Upper lobe of left lung (tissue), 6 donors: ENCODE results near the gene GOT2. TPM values are rescaled to one million over a fixed set of nuclear protein-coding genes. Genes with fewer than 3 reads are reported as not detected.
"Not testable (repeated sequence)": the region's sequence is repeated elsewhere in the genome, so short reads cannot be mapped to it uniquely, and the experiment has no call there.

Experiments used
- ATAC-seq, 2 donors: fragments of 200-7000 bp; cut with Tn5 transposase; one replicate each; pipeline ENCODE4 v1.9.1; 2022; ENCODE audit warnings: mild to moderate bottlenecking in 2 of 2, moderate library complexity in 2 of 2; ENCODE audit not compliant: low FRiP score in 2 of 2
- DNase-seq, 2 donors: peaks; one replicate each; pipeline ENCODE4 v3.0.0-alpha.2; 2019 to 2020
- H3K27ac ChIP-seq, 4 donors: fragments of 200-600 bp; sonication (generic); one replicate each; pipeline ENCODE4 v1.5.1; 2016 to 2019
- H3K27me3 ChIP-seq, 4 donors: fragments of 200-600 bp; sonication (generic); one replicate each; pipeline ENCODE4 v1.5.1; 2017 to 2019
- H3K36me3 ChIP-seq, 4 donors: fragments of 200-600 bp; sonication (generic); one replicate each; pipeline ENCODE4 v1.5.1; 2016 to 2019
- H3K4me1 ChIP-seq, 4 donors: fragments of 200-600 bp; sonication (generic); one replicate each; pipeline ENCODE4 v1.5.1; 2018 to 2019
- H3K4me3 ChIP-seq, 4 donors: fragments of 200-600 bp; sonication (generic); one replicate each; pipeline ENCODE4 v1.5.1; 2017 to 2019; ENCODE audit warnings: mild to moderate bottlenecking in 2 of 4, moderate library complexity in 1 of 4
- H3K9me3 ChIP-seq, 4 donors: fragments of 200-600 bp; sonication (generic); one replicate each; pipeline ENCODE4 v1.5.1; 2018 to 2019
- EP300 ChIP-seq, 4 donors: sonication (generic); formaldehyde crosslinking; IDR thresholded peaks; one replicate each; pipeline ENCODE4 v1.5.1; 2017; ENCODE audit warnings: antibody characterized with exemption in 4 of 4, control low read depth in 2 of 4
- POLR2A ChIP-seq, 4 donors: fragments of 450-650 bp; IDR thresholded peaks; one replicate each; pipeline ENCODE4 v1.5.1; 2016 to 2017; ENCODE audit warnings: antibody characterized with exemption in 4 of 4, mild to moderate bottlenecking in 2 of 4
- POLR2AphosphoS5 ChIP-seq, 2 donors: sonication (generic); formaldehyde crosslinking; IDR thresholded peaks; one replicate each; pipeline ENCODE4 v1.5.1; 2017; ENCODE audit warnings: antibody characterized with exemption in 2 of 2
- WGBS, 2 donors: methylation state at CpG; one replicate each; pipeline ENCODE4 v1.1.5; 2017 to 2018; 5-methylcytosine and 5-hydroxymethylcytosine counted together
- small RNA-seq, 4 donors: library from RNA; depleted of rRNA; stranded (forward); fragments of <200 nt; gene quantifications; one replicate each; pipeline ENCODE3, GENCODE V24; 2016
- total RNA-seq, 6 donors: library from RNA; depleted of rRNA in 4 of 6; stranded (reverse); fragments of >200 nt in 4 of 6; gene quantifications; one replicate each; pipeline versions ENCODE4 v1.1.0 to v1.2.1, GENCODE V29; 2016 to 2021
- TF ChIP-seq, protein P1 (sequence below), 6 experiments: fragments of 450-650 bp in 4 of 6; fragments of 200-600 bp in 2 of 6; sonication (generic) in 2 of 6; IDR thresholded peaks; one replicate each; pipeline ENCODE4 v1.5.1; 2016 to 2019; ENCODE audit warnings: antibody characterized with exemption in 6 of 6
- donor health status: DM: no; HTN: no; CAD: no; lungs with moderate emphysema.
- donor health status: DM: no; HTN: yes; CAD: no; lungs with severe emphysema.

GOT2 gene
- total RNA-seq, 6 donors from 2014 or later: 28.4 to 52.9 (median 47.2) TPM

DNA sequence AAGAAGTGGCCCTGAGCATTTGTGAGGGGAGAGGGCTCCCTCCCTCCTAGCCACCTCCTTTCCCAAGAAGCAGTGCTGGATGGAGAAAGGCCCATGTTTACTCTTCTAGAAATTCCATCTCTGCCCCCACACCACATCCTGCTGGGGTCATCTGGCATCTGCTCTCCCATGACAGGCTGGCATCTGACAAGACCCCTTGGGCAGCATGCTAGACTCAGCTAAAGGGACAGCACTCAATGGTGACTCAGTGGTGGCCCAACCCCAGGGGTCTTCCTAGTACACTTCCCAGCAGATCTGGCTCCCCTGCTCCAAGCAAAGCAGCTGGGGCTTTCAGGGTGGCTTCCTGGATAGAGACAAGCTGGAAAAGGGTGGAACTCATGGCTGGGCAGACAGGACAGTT lies 63.9 kb downstream of the GOT2 start:
- Histone ChIP-seq H3K9me3 (no peaks in the 10 kb centered on the region), H3K27me3 (no peaks in the 10 kb centered on the region), H3K27ac (no peak overlapping the region), H3K4me1 (no peaks in the 10 kb centered on the region), H3K4me3 (no peak overlapping the region), H3K36me3 (peaks cover 5 to 41% (median 21%) of the 10 kb centered on the region in 4 donors)
- TF ChIP-seq, protein P1, sequence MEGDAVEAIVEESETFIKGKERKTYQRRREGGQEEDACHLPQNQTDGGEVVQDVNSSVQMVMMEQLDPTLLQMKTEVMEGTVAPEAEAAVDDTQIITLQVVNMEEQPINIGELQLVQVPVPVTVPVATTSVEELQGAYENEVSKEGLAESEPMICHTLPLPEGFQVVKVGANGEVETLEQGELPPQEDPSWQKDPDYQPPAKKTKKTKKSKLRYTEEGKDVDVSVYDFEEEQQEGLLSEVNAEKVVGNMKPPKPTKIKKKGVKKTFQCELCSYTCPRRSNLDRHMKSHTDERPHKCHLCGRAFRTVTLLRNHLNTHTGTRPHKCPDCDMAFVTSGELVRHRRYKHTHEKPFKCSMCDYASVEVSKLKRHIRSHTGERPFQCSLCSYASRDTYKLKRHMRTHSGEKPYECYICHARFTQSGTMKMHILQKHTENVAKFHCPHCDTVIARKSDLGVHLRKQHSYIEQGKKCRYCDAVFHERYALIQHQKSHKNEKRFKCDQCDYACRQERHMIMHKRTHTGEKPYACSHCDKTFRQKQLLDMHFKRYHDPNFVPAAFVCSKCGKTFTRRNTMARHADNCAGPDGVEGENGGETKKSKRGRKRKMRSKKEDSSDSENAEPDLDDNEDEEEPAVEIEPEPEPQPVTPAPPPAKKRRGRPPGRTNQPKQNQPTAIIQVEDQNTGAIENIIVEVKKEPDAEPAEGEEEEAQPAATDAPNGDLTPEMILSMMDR (IDR thresholded peaks at IDR 0.05): no peak
- no peak for TF ChIP-seq POLR2A (IDR thresholded peaks at IDR 0.05)
- no peak for TF ChIP-seq EP300 (IDR thresholded peaks at IDR 0.05)
- no peak for TF ChIP-seq POLR2AphosphoS5 (IDR thresholded peaks at IDR 0.05)
- no peak for ATAC-seq
- no peak for DNase-seq

DNA sequence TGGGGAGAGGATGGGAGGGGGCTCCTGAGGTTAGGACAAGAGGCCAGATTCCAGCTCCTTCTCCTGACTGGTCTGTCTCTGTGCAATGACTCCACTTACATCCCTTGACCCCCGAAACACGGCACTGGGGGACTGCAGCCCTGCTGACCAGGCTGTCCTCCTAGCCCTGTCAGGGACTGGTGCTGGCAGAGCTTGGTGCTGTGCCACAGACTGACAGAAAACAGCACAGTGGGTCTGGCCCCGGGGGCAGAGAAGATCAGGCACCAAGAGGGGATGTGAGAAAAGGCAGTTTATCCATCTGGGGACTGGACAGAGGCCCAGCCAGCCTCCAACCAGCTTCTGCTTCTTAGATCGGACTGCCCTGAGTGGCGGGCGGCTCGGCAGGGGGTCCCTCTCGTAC lies 68.9 kb downstream of the GOT2 start:
- H3K36me3 ChIP-seq: peaks cover 0 to 25% (median 11%) of the 10 kb centered on the region in 4 donors
- no peak overlapping the region for H3K4me3 ChIP-seq
- no peak for ATAC-seq
- WGBS, 2 donors: 84 to 88% methylated on average over 8 of the region's 8 CpGs
- TF ChIP-seq EP300 (IDR thresholded peaks at IDR 0.05) (no peak), POLR2A (IDR thresholded peaks at IDR 0.05) (no peak), POLR2AphosphoS5 (IDR thresholded peaks at IDR 0.05) (no peak)
- TF ChIP-seq, protein P1 (IDR thresholded peaks at IDR 0.05): no peak
- H3K27me3 ChIP-seq: no peaks in the 10 kb centered on the region
- no peaks in the 10 kb centered on the region for H3K4me1 ChIP-seq
- no peaks in the 10 kb centered on the region for H3K9me3 ChIP-seq
- no peak overlapping the region for H3K27ac ChIP-seq
- no peak for DNase-seq

DNA sequence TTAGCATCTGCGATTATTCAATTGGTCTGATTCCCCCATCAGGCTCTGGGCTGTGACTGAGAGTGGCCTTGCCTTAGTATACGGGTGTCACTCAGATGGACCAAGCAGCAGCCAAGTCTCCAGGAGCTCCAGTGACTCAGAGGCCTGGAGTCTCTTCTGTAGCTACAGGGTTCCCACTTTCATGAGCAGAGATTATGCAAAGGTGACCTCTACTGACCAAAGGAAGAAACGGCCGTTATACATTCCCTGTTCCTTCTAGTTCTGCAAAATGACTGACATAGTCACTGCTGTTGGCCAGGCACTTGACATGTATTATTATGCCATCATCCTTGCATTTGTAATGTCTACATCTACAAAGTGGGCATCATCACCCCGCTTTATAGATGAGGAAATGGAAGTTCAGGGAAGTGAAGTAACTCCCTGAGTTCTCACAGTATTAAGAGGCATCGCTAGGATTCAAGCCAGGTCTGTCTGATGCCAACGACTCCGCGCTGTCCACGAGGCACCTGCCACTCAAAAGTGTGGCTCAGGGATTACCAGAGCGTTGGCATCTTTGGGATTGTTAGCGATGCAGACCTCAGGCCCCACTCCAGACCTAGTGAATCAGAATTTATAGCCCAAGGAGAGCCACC lies 72.8 kb downstream of the GOT2 start:
- H3K27ac ChIP-seq: no peak overlapping the region
- peak in 1 of 2 donors; percentile 62 for DNase-seq
- no peaks in the 10 kb centered on the region for H3K36me3 ChIP-seq
- no peak for TF ChIP-seq POLR2A (IDR thresholded peaks at IDR 0.05)
- TF ChIP-seq, protein P1 (IDR thresholded peaks at IDR 0.05): peak in 5 of 6 experiments; percentile 13 to 65 (median 41)
- 42 to 44% methylated on average over 12 of the region's 12 CpGs for WGBS, 2 donors
- peak; percentile 83 to 93 for ATAC-seq
- H3K9me3 ChIP-seq: no peaks in the 10 kb centered on the region
- H3K4me3 ChIP-seq: no peak overlapping the region
- no peaks in the 10 kb centered on the region for H3K4me1 ChIP-seq
- H3K27me3 ChIP-seq: no peaks in the 10 kb centered on the region

DNA sequence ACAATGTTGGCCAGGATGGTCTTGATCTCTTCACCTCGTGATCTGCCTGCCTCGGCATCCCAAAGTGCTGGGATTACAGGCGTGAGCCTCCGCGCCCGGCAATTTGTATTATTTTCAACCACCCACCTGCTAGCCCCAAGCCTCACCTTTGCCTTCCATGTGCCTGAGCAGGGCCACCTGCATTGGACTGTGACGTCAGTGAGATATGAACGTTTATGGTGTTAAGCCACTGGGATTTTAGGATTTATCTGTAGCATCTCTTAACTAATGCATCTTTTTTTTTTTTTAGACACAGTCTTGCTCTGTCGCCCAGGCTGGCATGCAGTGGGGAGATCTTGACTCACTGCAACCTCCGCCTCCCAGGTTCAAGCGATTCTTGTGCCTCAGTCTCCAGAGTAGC lies 74.2 kb downstream of the GOT2 start:
- not testable (repeated sequence) for DNase-seq, H3K4me3 ChIP-seq, H3K4me1 ChIP-seq, H3K9me3 ChIP-seq, H3K27ac ChIP-seq, H3K27me3 ChIP-seq, ATAC-seq, H3K36me3 ChIP-seq
- 83 to 90% methylated on average over 11 of the region's 11 CpGs for WGBS, 2 donors

DNA sequence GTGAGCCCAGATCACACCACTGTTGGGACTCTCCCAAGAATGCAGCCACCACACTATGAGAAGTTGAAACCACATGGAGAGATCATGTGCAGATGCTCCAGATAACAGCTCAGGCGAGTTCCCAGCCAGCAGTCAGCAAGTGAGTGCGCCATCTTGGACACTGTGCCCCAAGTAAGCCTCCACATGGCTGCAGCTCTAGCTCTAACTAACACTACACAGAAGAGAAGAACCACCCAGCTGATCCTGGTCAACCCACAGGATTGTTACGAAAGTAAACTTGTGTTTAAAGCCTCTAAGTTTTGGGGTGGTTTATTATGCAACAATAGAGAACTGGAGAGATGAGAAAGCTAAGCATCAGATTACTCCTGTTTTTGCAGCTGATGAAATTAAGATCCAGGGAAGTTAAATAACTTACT lies 75.3 kb downstream of the GOT2 start:
- TF ChIP-seq EP300 (IDR thresholded peaks at IDR 0.05) (no peak), POLR2AphosphoS5 (IDR thresholded peaks at IDR 0.05) (no peak), POLR2A (IDR thresholded peaks at IDR 0.05) (no peak)
- TF ChIP-seq, protein P1 (IDR thresholded peaks at IDR 0.05): no peak
- H3K27me3 ChIP-seq: no peaks in the 10 kb centered on the region
- DNase-seq (no peak), ATAC-seq (no peak)
- no peaks in the 10 kb centered on the region for H3K4me1 ChIP-seq
- H3K9me3 ChIP-seq: no peaks in the 10 kb centered on the region
- 76 to 80% methylated on average over 3 of the region's 3 CpGs for WGBS, 2 donors
- H3K36me3 ChIP-seq: no peaks in the 10 kb centered on the region
- no peak overlapping the region for H3K4me3 ChIP-seq
- no peak overlapping the region for H3K27ac ChIP-seq

Small RNA genes within 50 kb of the gene (small RNA-seq; reads per million reads assigned to genes)
- gene RN7SL143P: 0 reads per million in 4 donors
- gene RNU6-1155P: 0 reads per million in 4 donors

Other genes with a start within 250 kb of the GOT2 start
- gene NDRG4, start 234.2 kb downstream of the GOT2 start, total RNA-seq: 10 to 100 TPM; 25.1 to 81.0 (median 30.5) TPM
- gene SETD6, start 218.8 kb downstream of the GOT2 start, total RNA-seq: 10 to 100 TPM; 17.3 to 78.6 (median 31.7) TPM
- gene CNOT1, start 104.5 kb downstream of the GOT2 start, total RNA-seq: 100 to 1,000 TPM in 5 of 6 donors, 10 to 100 TPM in 1; 78.9 to 158 (median 151) TPM
- gene SLC38A7, start 49.5 kb downstream of the GOT2 start, total RNA-seq: 10 to 100 TPM in 5 of 6 donors, 1 to 10 TPM in 1; 6.5 to 34.6 (median 22.4) TPM